ENCODE measurements around the gene CNTN4.

DNA sequence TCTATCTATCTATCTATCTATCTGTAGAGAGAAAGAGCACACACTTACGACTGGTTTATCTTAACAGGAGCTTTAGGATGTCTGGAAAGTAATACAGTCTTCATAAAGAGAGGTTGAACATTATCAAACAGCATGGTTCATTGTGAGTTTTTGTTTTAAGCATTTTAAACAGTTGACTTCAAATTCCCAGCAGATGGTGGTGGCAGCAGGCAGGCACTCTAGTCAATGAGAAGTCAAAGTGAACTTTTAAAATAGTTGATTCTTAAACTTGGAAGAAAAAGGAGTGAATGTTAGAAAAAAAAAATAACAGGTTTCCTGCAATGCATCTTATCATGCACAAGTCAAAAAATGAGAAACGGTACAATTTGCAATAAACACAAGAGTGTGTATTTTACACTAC, 578.8 kb downstream of the CNTN4 start:
- TF ChIP-seq POLR2A (IDR thresholded peaks at IDR 0.05), result no peak
- TF ChIP-seq, protein P1, sequence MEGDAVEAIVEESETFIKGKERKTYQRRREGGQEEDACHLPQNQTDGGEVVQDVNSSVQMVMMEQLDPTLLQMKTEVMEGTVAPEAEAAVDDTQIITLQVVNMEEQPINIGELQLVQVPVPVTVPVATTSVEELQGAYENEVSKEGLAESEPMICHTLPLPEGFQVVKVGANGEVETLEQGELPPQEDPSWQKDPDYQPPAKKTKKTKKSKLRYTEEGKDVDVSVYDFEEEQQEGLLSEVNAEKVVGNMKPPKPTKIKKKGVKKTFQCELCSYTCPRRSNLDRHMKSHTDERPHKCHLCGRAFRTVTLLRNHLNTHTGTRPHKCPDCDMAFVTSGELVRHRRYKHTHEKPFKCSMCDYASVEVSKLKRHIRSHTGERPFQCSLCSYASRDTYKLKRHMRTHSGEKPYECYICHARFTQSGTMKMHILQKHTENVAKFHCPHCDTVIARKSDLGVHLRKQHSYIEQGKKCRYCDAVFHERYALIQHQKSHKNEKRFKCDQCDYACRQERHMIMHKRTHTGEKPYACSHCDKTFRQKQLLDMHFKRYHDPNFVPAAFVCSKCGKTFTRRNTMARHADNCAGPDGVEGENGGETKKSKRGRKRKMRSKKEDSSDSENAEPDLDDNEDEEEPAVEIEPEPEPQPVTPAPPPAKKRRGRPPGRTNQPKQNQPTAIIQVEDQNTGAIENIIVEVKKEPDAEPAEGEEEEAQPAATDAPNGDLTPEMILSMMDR (IDR thresholded peaks at IDR 0.05), result no peak

Data from body of pancreas (tissue), 4 donors.